GM23248 (cell line): ENCODE results near the gene SLC29A1.

Experiments
- EZH2 ChIP-seq: fragments of 200-600 bp; sonication (generic); IDR thresholded peaks from 2 replicates; pipeline ENCODE4 v1.6.1; 2018; ENCODE audit warnings: antibody characterized with exemption, mild to moderate bottlenecking; ENCODE audit not compliant: insufficient read depth, poor library complexity, severe bottlenecking
- EZH2phosphoT487 ChIP-seq: fragments of 200-600 bp; sonication (generic); IDR thresholded peaks from 2 replicates; pipeline ENCODE4 v1.6.1; 2018; ENCODE audit warnings: antibody characterized with exemption, moderate library complexity, mild to moderate bottlenecking, low read depth; ENCODE audit not compliant: insufficient read depth

- no peak for TF ChIP-seq EZH2phosphoT487
- TF ChIP-seq EZH2 = no peak
These were observed 2.0 kb upstream of the SLC29A1 start for GRCh38 chr6:44221291-44221960.
